HepG2 (cell line): Measurements from ENCODE around the gene GSDMA. TPM values are rescaled to one million over a fixed set of nuclear protein-coding genes. Genes with fewer than 3 reads are reported as not detected.

Source experiments
- BRCA1 ChIP-seq: sonication (generic); formaldehyde crosslinking; IDR thresholded peaks from 2 replicates; pipeline ENCODE4 v1.4.0; 2020; ENCODE audit warnings: missing genetic modification reagents
- DBP ChIP-seq: sonication (generic); formaldehyde crosslinking; IDR thresholded peaks from 2 replicates; pipeline ENCODE4 v1.4.0; 2020; ENCODE audit warnings: missing genetic modification reagents; ENCODE audit errors: not compliant biosample characterization
- DMTF1 ChIP-seq: sonication (generic); formaldehyde crosslinking; IDR thresholded peaks from 2 replicates; pipeline ENCODE4 v1.4.0; 2020; ENCODE audit warnings: mild to moderate bottlenecking, missing genetic modification reagents
- IRF2 ChIP-seq: IDR thresholded peaks from 2 replicates; pipeline ENCODE4 v1.6.1; 2018; ENCODE audit warnings: missing genetic modification reagents, missing compliant biosample characterization
- MXI1 ChIP-seq: IDR thresholded peaks from 3 replicates; pipeline ENCODE4 v1.6.1; 2012; ENCODE audit warnings: low read depth, low read length, inconsistent platforms, borderline replicate concordance
- MYPOP ChIP-seq: sonication (generic); formaldehyde crosslinking; IDR thresholded peaks from 2 replicates; pipeline ENCODE4 v1.8.1; 2023; ENCODE audit warnings: mild to moderate bottlenecking, moderate library complexity, missing genetic modification reagents
- RBAK ChIP-seq: sonication (generic); formaldehyde crosslinking; IDR thresholded peaks from 2 replicates; pipeline ENCODE4 v1.5.1; 2020; ENCODE audit warnings: mild to moderate bottlenecking, missing genetic modification reagents
- SIX4 ChIP-seq: sonication (generic); formaldehyde crosslinking; IDR thresholded peaks from 2 replicates; pipeline ENCODE4 v1.4.0; 2020; ENCODE audit warnings: missing genetic modification reagents
- SMYD3 ChIP-seq: sonication (generic); formaldehyde crosslinking; IDR thresholded peaks from 2 replicates; pipeline ENCODE4 v1.8.1; 2023; ENCODE audit warnings: mild to moderate bottlenecking, missing genetic modification reagents
- ZBTB38 ChIP-seq: sonication (generic); formaldehyde crosslinking; IDR thresholded peaks from 2 replicates; pipeline ENCODE4 v1.5.1; 2020; ENCODE audit warnings: mild to moderate bottlenecking, missing genetic modification reagents
- ZNF230 ChIP-seq: sonication (generic); formaldehyde crosslinking; IDR thresholded peaks from 2 replicates; pipeline ENCODE4 v1.4.0; 2020; ENCODE audit warnings: mild to moderate bottlenecking, missing genetic modification reagents
- ZNF263 ChIP-seq: sonication (generic); formaldehyde crosslinking; IDR thresholded peaks from 2 replicates; pipeline ENCODE4 v1.4.0; 2020; ENCODE audit warnings: missing genetic modification reagents
- ZNF318 ChIP-seq: sonication (generic); formaldehyde crosslinking; IDR thresholded peaks from 2 replicates; pipeline ENCODE4 v1.4.0; 2020; ENCODE audit warnings: mild to moderate bottlenecking, missing genetic modification reagents
- polyA plus RNA-seq, 8 experiments: library from polyadenylated mRNA; depleted of rRNA in 3 of 8; stranded (reverse) in 7 of 8; unstranded in 1 of 8; fragments of >200 nt; fragmentation: Illumina TruSeq in 4 of 8; extraction: Trizol in 4 of 8; gene quantifications; 2 replicates each; pipeline versions ENCODE4 v1.2.1 to v1.2.3, GENCODE V29; 2011 to 2016; ENCODE audit warnings: low read depth in 4 of 8, missing spikeins in 1 of 8, mixed read lengths in 1 of 8; ENCODE audit not compliant: insufficient read depth in 1 of 8
- total RNA-seq, 5 experiments: library from RNA; depleted of rRNA; stranded (reverse); fragments of >200 nt; fragmentation: Illumina TruSeq; extraction: Trizol; gene quantifications; 2 replicates each; pipeline ENCODE4 v1.2.3, GENCODE V29; 2016; ENCODE audit warnings: low read depth in 1 of 5

The GSDMA gene
- total and polyA plus RNA-seq, 2 of the 13 experiments (the other 11 are each of a cell fraction or from before 2014, with no cell fraction given), result not detected

GRCh38 chr17:39980351-39981206 lies 17.8 kb downstream of the GSDMA start, which contains the start of gene PSMD3 (continued):
- TF ChIP-seq ZNF263 (CRISPR knock-in tag) (peak; percentile 96), MYPOP (peak; percentile 90), ZNF318 (CRISPR knock-in tag) (no peak), BRCA1 (CRISPR knock-in tag) (peak; percentile 92; the same call in 1 of the 2 replicates), MXI1 (peak; percentile 85; the same call in 2 of the 3 replicates), RBAK (CRISPR knock-in tag) (peak; percentile 51; the same call in 1 of the 2 replicates), IRF2 (CRISPR knock-in tag) (peak; percentile 98), SMYD3 (CRISPR knock-in tag) (0 out of 2 replicates have a peak, but pooled peaks have one; percentile 3), DBP (CRISPR knock-in tag) (peak; percentile 12), ZBTB38 (CRISPR knock-in tag) (peak; percentile 89), SIX4 (CRISPR knock-in tag) (peak; percentile 62; the same call in 1 of the 2 replicates), DMTF1 (CRISPR knock-in tag) (0 out of 2 replicates have a peak, but pooled peaks have one; percentile 11), ZNF230 (peak; percentile 99)
